Kidney (tissue), 14 donors: Measurements from ENCODE around the gene MTIF2. TPM values are rescaled to one million over a fixed set of nuclear protein-coding genes. Genes with fewer than 3 reads are reported as not detected.
A peak's percentile ranks its signal among the peaks of the same experiment; 100 is the strongest.

Experiments used
- DNase-seq, 5 donors: peaks; one replicate each; pipeline ENCODE4 v3.0.0-alpha.2; 2013 to 2020
- FAIRE-seq: peaks from 2 replicates; lab custom pipeline; 2012; peaks lifted over from hg19 to GRCh38; lab: Jason Lieb, UNC
- H3K27ac ChIP-seq, 2 donors: one replicate each; pipeline ENCODE4 v1.7.0; 2013; ENCODE audit warnings: low read depth in 2 of 2, low read length in 2 of 2, inconsistent platforms in 1 of 2
- H3K27me3 ChIP-seq: one replicate; pipeline ENCODE4 v1.7.1; 2013; ENCODE audit warnings: low read length, inconsistent platforms; ENCODE audit not compliant: control insufficient read depth, insufficient read depth
- H3K36me3 ChIP-seq, 3 donors: one replicate each; pipeline versions ENCODE4 v1.7.0 to v1.7.1; 2013; ENCODE audit warnings: low read length in 3 of 3, control low read depth in 1 of 3, inconsistent platforms in 1 of 3; ENCODE audit not compliant: insufficient read depth in 3 of 3, control insufficient read depth in 2 of 3
- H3K4me1 ChIP-seq, 3 donors: one replicate each; pipeline versions ENCODE4 v1.7.0 to v1.7.1; 2013; ENCODE audit warnings: low read length in 3 of 3, inconsistent platforms in 1 of 3, low read depth in 1 of 3; ENCODE audit not compliant: control insufficient read depth in 2 of 3, insufficient read depth in 2 of 3
- H3K4me3 ChIP-seq, 3 donors: one replicate each; pipeline versions ENCODE4 v1.7.0 to v1.8.1; 2013; ENCODE audit warnings: low read length in 3 of 3, control low read depth in 1 of 3, inconsistent platforms in 1 of 3
- H3K9ac ChIP-seq, 3 donors: one replicate each; pipeline versions ENCODE4 v1.7.0 to v1.7.1; 2013; ENCODE audit warnings: low read length in 3 of 3, control low read depth in 1 of 3, inconsistent platforms in 1 of 3
- H3K9me3 ChIP-seq, 3 donors: one replicate each; pipeline versions ENCODE4 v1.7.0 to v1.7.1; 2013; ENCODE audit warnings: low read length in 3 of 3, control low read depth in 1 of 3, inconsistent platforms in 1 of 3; ENCODE audit not compliant: control insufficient read depth in 2 of 3, insufficient read depth in 1 of 3
- CTCF ChIP-seq: IDR thresholded peaks from 3 replicates; pipeline ENCODE4 v1.5.1; 2012; ENCODE audit warnings: mild to moderate bottlenecking, moderate library complexity, borderline replicate concordance; ENCODE audit not compliant: insufficient read depth; ENCODE audit errors: extremely low read depth
- intact Hi-C: fragments of 100-400 bp; cut with DNase I; formaldehyde crosslinking; loops from one replicate; pipeline ENCODE4 v1.11.1; 2022
- polyA plus RNA-seq: library from polyadenylated mRNA; stranded (reverse); fragments of 350-450 nt; fragmentation: Illumina TruSeq; extraction: RNeasy Lipid Tissue Mini Kit (QIAGEN cat#74804); gene quantifications from one replicate; pipeline ENCODE4 v1.2.3, GENCODE V29; 2014; ENCODE audit warnings: low read depth, low replicate concordance; ENCODE audit not compliant: insufficient read depth
- total RNA-seq: library from RNA; stranded (reverse); fragmentation: NEBNext Ultra II Directional; extraction: Animal tissue kit (Norgen Biotek cat#: 25700); gene quantifications from one replicate; pipeline ENCODE4 v1.2.1, GENCODE V29; 2021
- donor health status: control.
- donor health status: control.
- donor health status: control.
- donor health status: control.
- donor health status: control.
- donor health status: DM: yes; HTN: yes; CAD: no.
- donor health status: Normal renal cell carcinoma (clear cell type).

MTIF2 gene
- total and polyA plus RNA-seq, 2 donors from 2014 or later: 26.0 to 27.3 TPM

GRCh38 chr2:55225481-55226020 is 43.5 kb downstream of the MTIF2 start:
- Histone ChIP-seq H3K4me1 (peaks cover 0 to 3% (median 0%) of the 10 kb centered on the region in 3 donors), H3K9me3 (no peaks in the 10 kb centered on the region), H3K9ac (no peak overlapping the region), H3K36me3 (no peaks in the 10 kb centered on the region), H3K27ac (no peak overlapping the region), H3K4me3 (no peak overlapping the region), H3K27me3 (no peaks in the 10 kb centered on the region)
- no peak for DNase-seq
- no peak for FAIRE-seq
- TF ChIP-seq CTCF: no peak
- intact Hi-C loops: no loop called here

- Histone ChIP-seq H3K9me3 (no peaks in the 10 kb centered on the region), H3K27me3 (no peaks in the 10 kb centered on the region), H3K4me3 (no peak overlapping the region), H3K36me3 (no peaks in the 10 kb centered on the region), H3K27ac (no peak overlapping the region), H3K4me1 (peaks cover 0 to 3% (median 0%) of the 10 kb centered on the region in 3 donors), H3K9ac (no peak overlapping the region)
- no peak for TF ChIP-seq CTCF
- DNase-seq: peak in 2 of 5 donors; percentile 43 to 80
- intact Hi-C loops: no loop called here
- no peak for FAIRE-seq
Observed at GRCh38 chr2:55224761-55225261, 44.2 kb downstream of the MTIF2 start.

- TF ChIP-seq CTCF: no peak
- peaks cover 0 to 3% (median 0%) of the 10 kb centered on the region in 3 donors for H3K4me1 ChIP-seq
- no peak overlapping the region for H3K27ac ChIP-seq
- H3K27me3 ChIP-seq: no peaks in the 10 kb centered on the region
- H3K9me3 ChIP-seq: no peaks in the 10 kb centered on the region
- FAIRE-seq (no peak), DNase-seq (peak in 3 of 5 donors; percentile 23 to 73 (median 58))
- intact Hi-C loops: no loop called here
- H3K36me3 ChIP-seq: no peaks in the 10 kb centered on the region
- H3K4me3 ChIP-seq: no peak overlapping the region
- no peak overlapping the region for H3K9ac ChIP-seq
Observed at GRCh38 chr2:55223958-55224760, 44.9 kb downstream of the MTIF2 start.
